HepG2 (cell line): ENCODE data around the gene NKX1-1. TPM values are rescaled to one million over a fixed set of nuclear protein-coding genes. Genes with fewer than 3 reads are reported as not detected.

Source experiments
- ATAC-seq: fragments of 200-7000 bp; cut with Tn5 transposase; 3 replicates; pipeline ENCODE4 v1.9.1; 2020; ENCODE audit warnings: mild to moderate bottlenecking, moderate library complexity
- BruUV-seq: library from RNA; stranded (reverse); fragments of 400-500 nt; replicated peaks from 2 replicates; lab custom pipeline; 2021; lab: Mats Ljungman, UMichigan
- CTCF ChIA-PET: fragments of 300-600 bp; formaldehyde crosslinking; extraction: SDS; loops from one replicate; lab custom pipeline; 2021; ENCODE audit warnings: low total read pairs, inconsistent platforms, low intra/inter-chr PET ratio; lab: Yijun Ruan, JAX
- POLR2A ChIA-PET: fragments of 350-600 bp; sonication (Branson Sonifier 250); formaldehyde crosslinking; loops from one replicate; lab custom pipeline; 2020; ENCODE audit warnings: antibody characterized with exemption, inconsistent platforms; lab: Yijun Ruan, JAX
- DNase-seq: peaks from one replicate; pipeline ENCODE4 v3.0.0-alpha.2; 2015; ENCODE audit warnings: low spot score
- FAIRE-seq: peaks from 3 replicates; lab custom pipeline; 2011; peaks lifted over from hg19 to GRCh38; lab: Jason Lieb, UNC
- H2AFZ ChIP-seq: one replicate; pipeline ENCODE4 v1.6.1; 2011; ENCODE audit warnings: low read length, inconsistent platforms
- H3K27ac ChIP-seq: fragments of 300-600 bp; 3 replicates; pipeline ENCODE4 v1.8.0; 2011; ENCODE audit warnings: mixed run types, mild to moderate bottlenecking, mixed read lengths, low read length, inconsistent platforms; ENCODE audit not compliant: insufficient read depth; ENCODE audit errors: extremely low read length
- H3K27me3 ChIP-seq, 2 experiments: fragments of 200-600 bp in 1 of 2; 2 replicates in 1 of 2; 3 replicates in 1 of 2; pipeline versions ENCODE4 v1.6.0 to v1.8.0; 2011; ENCODE audit warnings: low read length in 2 of 2, mild to moderate bottlenecking in 2 of 2, moderate library complexity in 2 of 2, inconsistent platforms in 1 of 2; ENCODE audit not compliant: insufficient read depth in 2 of 2, control insufficient read depth in 1 of 2
- H3K36me3 ChIP-seq, 2 experiments: fragments of 200-600 bp in 1 of 2; replicated peaks in 1 of 2; 2 replicates in 1 of 2; 3 replicates in 1 of 2; pipeline versions ENCODE4 v1.5.1 to v1.8.0; 2011; ENCODE audit warnings: low read length in 2 of 2, inconsistent platforms in 1 of 2; ENCODE audit not compliant: insufficient read depth in 2 of 2, control insufficient read depth in 1 of 2
- H3K4me1 ChIP-seq: 2 replicates; pipeline ENCODE4 v1.5.1; 2012; ENCODE audit warnings: low read length, inconsistent platforms; ENCODE audit not compliant: insufficient read depth
- H3K4me2 ChIP-seq: 2 replicates; pipeline ENCODE4 v1.6.0; 2011; ENCODE audit warnings: low read depth, low read length, inconsistent platforms
- H3K4me3 ChIP-seq, 3 experiments: fragments of 200-600 bp in 1 of 3; sonication (generic), shearing (Covaris generic) in 1 of 3; replicated peaks in 1 of 3; 2 replicates each; pipeline ENCODE4 v1.5.1; 2011 to 2016; ENCODE audit warnings: low read length in 3 of 3, inconsistent platforms in 2 of 3, low read depth in 2 of 3, mild to moderate bottlenecking in 2 of 3, control low read depth in 1 of 3, mixed read lengths in 1 of 3; ENCODE audit not compliant: insufficient read depth in 1 of 3
- H3K79me2 ChIP-seq: one replicate; pipeline ENCODE4 v1.6.1; 2011; ENCODE audit warnings: low read length, inconsistent platforms; ENCODE audit not compliant: insufficient read depth
- H3K9ac ChIP-seq: 2 replicates; pipeline ENCODE4 v1.6.0; 2011; ENCODE audit warnings: mild to moderate bottlenecking, low read depth, low read length, inconsistent platforms; ENCODE audit not compliant: insufficient read depth
- H3K9me3 ChIP-seq: 2 replicates; pipeline ENCODE4 v1.5.1; 2012; ENCODE audit warnings: mild to moderate bottlenecking, low read length
- H4K20me1 ChIP-seq: 2 replicates; pipeline ENCODE4 v1.6.0; 2011; ENCODE audit warnings: inconsistent platforms, mild to moderate bottlenecking, low read length, moderate library complexity; ENCODE audit not compliant: insufficient read depth
- AGO2 ChIP-seq: fragments of 200-400 bp; formaldehyde crosslinking; optimal IDR thresholded peaks from 2 replicates; pipeline ENCODE3; 2017; ENCODE audit warnings: mild to moderate bottlenecking, low read depth, low read length, moderate library complexity
- MBD4 ChIP-seq: IDR thresholded peaks from 2 replicates; pipeline ENCODE4 v1.6.1; 2012; ENCODE audit warnings: low read length, inconsistent platforms, borderline replicate concordance
- NAIF1 ChIP-seq: sonication (generic); formaldehyde crosslinking; IDR thresholded peaks from 2 replicates; pipeline ENCODE4 v1.5.0; 2020; ENCODE audit warnings: mild to moderate bottlenecking, missing genetic modification reagents, borderline replicate concordance
- PRDM10 ChIP-seq: sonication (generic); formaldehyde crosslinking; IDR thresholded peaks from 2 replicates; pipeline ENCODE4 v1.4.0; 2020; ENCODE audit warnings: low read depth, missing genetic modification reagents
- SIN3B ChIP-seq: fragments of 150-350 bp; IDR thresholded peaks from 2 replicates; pipeline ENCODE4 v1.6.1; 2014; ENCODE audit warnings: low read length
- SKI ChIP-seq: fragments of 450-650 bp; IDR thresholded peaks from one replicate; pipeline ENCODE4 v1.6.1; 2018; ENCODE audit warnings: mild to moderate bottlenecking; ENCODE audit not compliant: partially characterized antibody
- SYNCRIP ChIP-seq: fragments of 200-400 bp; formaldehyde crosslinking; IDR thresholded peaks from 2 replicates; pipeline ENCODE4 v1.6.1; 2018; ENCODE audit warnings: mild to moderate bottlenecking, low read depth, low read length; ENCODE audit not compliant: insufficient read depth
- TFAP4 ChIP-seq: sonication (generic); IDR thresholded peaks from 2 replicates; pipeline ENCODE4 v1.6.1; 2016; ENCODE audit warnings: low read depth, borderline replicate concordance
- ZNF256 ChIP-seq: sonication (generic); formaldehyde crosslinking; conservative IDR thresholded peaks from 2 replicates; pipeline ENCODE4 v1.4.0; 2020; ENCODE audit warnings: missing genetic modification reagents
- ZNF30 ChIP-seq: sonication (generic); formaldehyde crosslinking; IDR thresholded peaks from 2 replicates; pipeline ENCODE4 v1.5.0; 2020; ENCODE audit warnings: mild to moderate bottlenecking, missing genetic modification reagents
- WGBS: methylation state at CpG from one replicate; pipeline ENCODE4 v1.1.6; 2017; ENCODE audit warnings: low lambda C conversion rate; 5-methylcytosine and 5-hydroxymethylcytosine counted together
- in situ Hi-C: cut with HindIII; loops from 2 replicates; pipeline ENCODE4 v1.10.0; 2017; ENCODE audit warnings: low pct_unique_long_range_greater_than_20kb; ENCODE audit not compliant: extremely low pct_ligation_motif_present
- intact Hi-C: fragments of 100-400 bp; cut with micrococcal nuclease; formaldehyde crosslinking; loops from one replicate; pipeline ENCODE4 v1.10.0; 2022; ENCODE audit not compliant: unreplicated experiment
- polyA plus RNA-seq, 8 experiments: library from polyadenylated mRNA; depleted of rRNA in 3 of 8; stranded (reverse) in 7 of 8; unstranded in 1 of 8; fragments of >200 nt; fragmentation: Illumina TruSeq in 4 of 8; extraction: Trizol in 4 of 8; gene quantifications; 2 replicates each; pipeline versions ENCODE4 v1.2.1 to v1.2.3, GENCODE V29; 2011 to 2016; ENCODE audit warnings: low read depth in 4 of 8, missing spikeins in 1 of 8, mixed read lengths in 1 of 8; ENCODE audit not compliant: insufficient read depth in 1 of 8
- total RNA-seq, 5 experiments: library from RNA; depleted of rRNA; stranded (reverse); fragments of >200 nt; fragmentation: Illumina TruSeq; extraction: Trizol; gene quantifications; 2 replicates each; pipeline ENCODE4 v1.2.3, GENCODE V29; 2016; ENCODE audit warnings: low read depth in 1 of 5

NKX1-1 gene
- total and polyA plus RNA-seq, 2 of the 13 experiments (the other 11 are each of a cell fraction or from before 2014, with no cell fraction given): not detected

GRCh38 chr4:1359976-1360375 is 46.3 kb downstream of the NKX1-1 start:
- no TSS peak for BruUV-seq
- Histone ChIP-seq H3K27ac (peak overlapping the region; percentile 4), H3K9me3 (no peaks in the 10 kb centered on the region), H4K20me1 (0 out of 2 replicates have a peak, but pooled peaks cover 3% of the 10 kb centered on the region), H3K9ac (no peak overlapping the region), H2AFZ (no peak overlapping the region), H3K27me3 (no peaks in the 10 kb centered on the region), H3K79me2 (no peaks in the 10 kb centered on the region), H3K4me1 (peaks cover 16% of the 10 kb centered on the region), H3K4me3 (no peak overlapping the region), H3K36me3 (peaks cover 1 to 13% of the 10 kb centered on the region in 2 experiments; a peak in 3 of 5 replicates), H3K4me2 (no peak overlapping the region)
- ChIA-PET POLR2A (interaction anchor here (0.9 to 2.0 kb wide), 3 partner anchors 12 to 15 kb away, joined by 3 to 10 read pairs (median 3); partner anchors contain the start of gene UVSSA), CTCF (no interaction called here)
- no peak for ATAC-seq
- 96% methylated on average over 7 of the region's 16 CpGs for WGBS
- intact Hi-C loops (loop anchor here (5.0 kb wide), 1 partner anchor 152 kb away; no protein-coding TSS in a partner anchor), in situ Hi-C loops (loop anchor here (10.0 kb wide), 1 partner anchor 155 kb away; no protein-coding TSS in a partner anchor)
- DNase-seq: no peak
- no peak for FAIRE-seq
- no peak for TF ChIP-seq SIN3B
- TF ChIP-seq AGO2: peak; percentile 33

- no peak for ATAC-seq
- Histone ChIP-seq H2AFZ (no peak overlapping the region), H4K20me1 (0 out of 2 replicates have a peak, but pooled peaks cover 3% of the 10 kb centered on the region), H3K9me3 (no peaks in the 10 kb centered on the region), H3K36me3 (peaks cover 3 to 13% of the 10 kb centered on the region in 2 experiments; a peak in 3 of 5 replicates), H3K27ac (no peak overlapping the region), H3K4me3 (no peak overlapping the region), H3K4me2 (no peak overlapping the region), H3K27me3 (no peaks in the 10 kb centered on the region), H3K9ac (no peak overlapping the region), H3K79me2 (no peaks in the 10 kb centered on the region), H3K4me1 (peaks cover 16% of the 10 kb centered on the region)
- in situ Hi-C loops (loop anchor here (10.0 kb wide), 1 partner anchor 156 kb away; no protein-coding TSS in a partner anchor), intact Hi-C loops (loop anchor here (5.0 kb wide), 1 partner anchor 153 kb away; no protein-coding TSS in a partner anchor)
- BruUV-seq: no TSS peak
- WGBS: 96% methylated on average over 14 of the region's 14 CpGs
- no peak for DNase-seq
- CTCF ChIA-PET: no interaction called here
- POLR2A ChIA-PET: interaction anchor here (2.0 kb wide), 1 partner anchor 12 kb away, joined by 10 read pairs; the partner anchor contains the start of gene UVSSA
- TF ChIP-seq SKI (no peak), ZNF30 (CRISPR knock-in tag) (no peak), MBD4 (no peak), NAIF1 (CRISPR knock-in tag) (no peak), SYNCRIP (no peak), ZNF256 (CRISPR knock-in tag) (no peak), PRDM10 (CRISPR knock-in tag) (no peak), TFAP4 (no peak)
- no peak for FAIRE-seq
Observed at GRCh38 chr4:1359144-1359501, 47.1 kb downstream of the NKX1-1 start.
